Thyroid gland (tissue), 4 donors: ENCODE data around the gene FAM50B. TPM values are rescaled to one million over a fixed set of nuclear protein-coding genes. Genes with fewer than 3 reads are reported as not detected.

Experiments used
- DNase-seq, 2 donors: peaks; one replicate each; pipeline ENCODE4 v3.0.0-alpha.2; 2019
- H3K27ac ChIP-seq, 3 donors: fragments of 200-600 bp; sonication (generic); 1 replicate in 2 of 3; 2 replicates in 1 of 3; pipeline ENCODE4 v1.5.1; 2016 to 2019; ENCODE audit warnings: mild to moderate bottlenecking in 1 of 3, moderate library complexity in 1 of 3
- H3K27me3 ChIP-seq: fragments of 200-600 bp; sonication (generic); one replicate; pipeline ENCODE4 v1.5.1; 2019
- H3K36me3 ChIP-seq, 2 donors: fragments of 200-600 bp; sonication (generic); one replicate each; pipeline ENCODE4 v1.5.1; 2016 to 2019
- H3K4me1 ChIP-seq, 2 donors: fragments of 200-600 bp; sonication (generic); one replicate each; pipeline ENCODE4 v1.5.1; 2017 to 2019
- H3K4me3 ChIP-seq, 3 donors: fragments of 200-600 bp; sonication (generic); replicated peaks in 1 of 3; 1 replicate in 2 of 3; 2 replicates in 1 of 3; pipeline ENCODE4 v1.5.1; 2016; ENCODE audit warnings: mild to moderate bottlenecking in 1 of 3
- H3K9me3 ChIP-seq: fragments of 200-600 bp; sonication (generic); one replicate; pipeline ENCODE4 v1.5.1; 2017
- POLR2A ChIP-seq, 2 donors: fragments of 450-650 bp; IDR thresholded peaks; one replicate each; pipeline ENCODE4 v1.6.1; 2017; ENCODE audit warnings: antibody characterized with exemption in 2 of 2, mild to moderate bottlenecking in 2 of 2, moderate library complexity in 1 of 2
- WGBS, 2 donors: methylation state at CpG; one replicate each; pipeline ENCODE4 v1.1.5; 2017; 5-methylcytosine and 5-hydroxymethylcytosine counted together
- intact Hi-C: fragments of 100-400 bp; cut with DNase I; formaldehyde crosslinking; loops from one replicate; pipeline ENCODE4 v1.15.1; 2023
- total RNA-seq, 4 donors: library from RNA; depleted of rRNA; stranded (reverse); fragments of >200 nt; gene quantifications; one replicate each; pipeline ENCODE4 v1.2.3, GENCODE V29; 2016
- TF ChIP-seq, protein P1 (sequence below), 6 experiments: fragments of 200-600 bp in 3 of 6; fragments of 450-650 bp in 3 of 6; sonication (generic) in 3 of 6; IDR thresholded peaks; one replicate each; pipeline ENCODE4 v1.5.1; 2016 to 2019; ENCODE audit warnings: antibody characterized with exemption in 6 of 6, mild to moderate bottlenecking in 2 of 6, inconsistent platforms in 1 of 6, moderate library complexity in 1 of 6

Gene FAM50B
- total RNA-seq, result 10 to 100 TPM; 18.4 to 40.9 (median 20.3) TPM

- H3K9me3 ChIP-seq, result no peaks in the 10 kb centered on the region
- no peaks in the 10 kb centered on the region for H3K27me3 ChIP-seq
- H3K27ac ChIP-seq, result peak within 1 kb of the TSS; percentile 67 to 82 (median 68)
- peaks cover 18 to 25% of the 10 kb centered on the region in 2 donors for H3K4me1 ChIP-seq
- H3K36me3 ChIP-seq, result no peaks in the 10 kb centered on the region
- peak in 1 of 2 donors; percentile 92 for TF ChIP-seq POLR2A (IDR thresholded peaks at IDR 0.05)
- TF ChIP-seq, protein P1, sequence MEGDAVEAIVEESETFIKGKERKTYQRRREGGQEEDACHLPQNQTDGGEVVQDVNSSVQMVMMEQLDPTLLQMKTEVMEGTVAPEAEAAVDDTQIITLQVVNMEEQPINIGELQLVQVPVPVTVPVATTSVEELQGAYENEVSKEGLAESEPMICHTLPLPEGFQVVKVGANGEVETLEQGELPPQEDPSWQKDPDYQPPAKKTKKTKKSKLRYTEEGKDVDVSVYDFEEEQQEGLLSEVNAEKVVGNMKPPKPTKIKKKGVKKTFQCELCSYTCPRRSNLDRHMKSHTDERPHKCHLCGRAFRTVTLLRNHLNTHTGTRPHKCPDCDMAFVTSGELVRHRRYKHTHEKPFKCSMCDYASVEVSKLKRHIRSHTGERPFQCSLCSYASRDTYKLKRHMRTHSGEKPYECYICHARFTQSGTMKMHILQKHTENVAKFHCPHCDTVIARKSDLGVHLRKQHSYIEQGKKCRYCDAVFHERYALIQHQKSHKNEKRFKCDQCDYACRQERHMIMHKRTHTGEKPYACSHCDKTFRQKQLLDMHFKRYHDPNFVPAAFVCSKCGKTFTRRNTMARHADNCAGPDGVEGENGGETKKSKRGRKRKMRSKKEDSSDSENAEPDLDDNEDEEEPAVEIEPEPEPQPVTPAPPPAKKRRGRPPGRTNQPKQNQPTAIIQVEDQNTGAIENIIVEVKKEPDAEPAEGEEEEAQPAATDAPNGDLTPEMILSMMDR (IDR thresholded peaks at IDR 0.05), result peak; percentile 79 to 99 (median 90)
- H3K4me3 ChIP-seq, result peak within 1 kb of the TSS in 1 of 3 donors; percentile 16
- intact Hi-C loops, result no loop called here
- peak; percentile 93 to 95 for DNase-seq
- 43 to 67% methylated on average over 20 to 36 of the region's 49 CpGs for WGBS, 2 donors
These were observed at the start of gene FAM50B for GRCh38 chr6:3848925-3849605. Gene FAM50B, plus strand, starts transcription at chr6:3849373. Its CDS starts 439 bp downstream, at chr6:3849812.

DNA sequence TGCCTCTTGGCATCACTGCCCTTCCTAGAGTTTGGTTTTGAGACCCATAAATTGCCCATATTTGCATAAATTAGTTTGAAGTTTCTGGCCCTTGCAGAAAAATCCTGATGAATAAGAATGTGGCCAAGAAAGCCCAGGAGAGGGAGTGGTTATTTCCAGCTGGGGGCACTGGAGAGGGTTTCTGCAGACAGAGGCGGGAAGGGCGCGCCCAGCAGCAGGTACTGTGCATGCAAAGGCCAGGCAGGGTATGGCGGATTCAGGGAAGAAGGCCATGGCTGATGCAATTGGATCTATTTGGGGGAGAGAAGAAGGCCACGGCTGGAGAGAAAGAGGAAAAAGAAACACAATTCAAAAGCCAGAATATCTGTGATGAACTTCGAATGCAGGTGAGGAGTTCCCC lies 49.5 kb upstream of the FAM50B start:
- 96 to 97% methylated on average over 6 of the region's 6 CpGs for WGBS, 2 donors
- TF ChIP-seq, protein P1 (IDR thresholded peaks at IDR 0.05), result no peak
- no peak for TF ChIP-seq POLR2A (IDR thresholded peaks at IDR 0.05)
- H3K36me3 ChIP-seq, result no peaks in the 10 kb centered on the region
- no peak overlapping the region for H3K4me3 ChIP-seq
- DNase-seq, result peak in 1 of 2 donors; percentile 20
- intact Hi-C loops, result loop anchor here (5.0 kb wide), 1 partner anchor 47 kb away; the partner anchor contains the start of gene PXDC1
- peaks cover 33 to 70% of the 10 kb centered on the region in 2 donors for H3K4me1 ChIP-seq
- H3K27me3 ChIP-seq, result no peaks in the 10 kb centered on the region
- no peaks in the 10 kb centered on the region for H3K9me3 ChIP-seq
- peak overlapping the region in 2 of 3 donors; percentile 81 to 96 for H3K27ac ChIP-seq

DNA sequence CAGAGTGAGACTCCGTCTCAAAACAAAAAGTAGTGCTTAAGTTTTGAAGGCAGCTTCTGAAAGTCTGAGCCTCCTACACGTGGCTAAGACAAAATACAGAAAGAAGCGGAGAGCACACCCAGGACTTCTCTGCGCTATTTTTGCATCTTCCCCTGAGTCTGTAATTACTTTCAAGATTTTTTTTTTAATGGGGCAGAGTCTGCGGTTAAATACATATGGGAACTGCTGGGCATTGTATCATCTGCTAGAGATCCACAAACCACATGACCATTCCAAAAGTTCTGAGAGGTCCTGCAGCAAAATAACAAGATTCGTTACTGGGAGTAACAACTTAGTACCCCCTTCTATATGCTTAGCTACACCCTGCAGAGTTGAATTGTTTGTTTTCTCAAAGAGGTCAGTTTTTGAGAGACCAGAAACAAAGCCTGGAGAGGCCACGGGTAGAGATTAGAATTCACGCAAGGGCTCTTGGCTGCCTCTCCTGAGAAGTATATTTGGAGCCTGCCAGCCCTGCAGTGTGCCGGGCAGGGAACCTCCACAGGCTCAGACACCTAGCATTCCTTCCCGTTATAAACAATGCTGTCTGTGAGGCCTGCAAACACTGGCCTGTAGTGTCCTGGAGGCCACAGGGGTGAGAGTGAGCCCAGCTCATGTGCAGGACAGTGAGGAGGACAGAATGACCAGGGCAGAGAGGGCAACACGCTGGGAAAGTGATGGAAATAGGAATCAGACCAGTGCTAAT lies 48.2 kb upstream of the FAM50B start:
- peaks cover 33 to 70% of the 10 kb centered on the region in 2 donors for H3K4me1 ChIP-seq
- intact Hi-C loops, result loop anchor here (5.0 kb wide), 1 partner anchor 49 kb away; the partner anchor contains the start of gene PXDC1
- peak in 1 of 2 donors; percentile 23 for TF ChIP-seq POLR2A (IDR thresholded peaks at IDR 0.05)
- TF ChIP-seq, protein P1 (IDR thresholded peaks at IDR 0.05), result no peak
- no peaks in the 10 kb centered on the region for H3K27me3 ChIP-seq
- 41 to 52% methylated on average over 11 of the region's 11 CpGs for WGBS, 2 donors
- H3K9me3 ChIP-seq, result no peaks in the 10 kb centered on the region
- H3K36me3 ChIP-seq, result no peaks in the 10 kb centered on the region
- no peak overlapping the region for H3K4me3 ChIP-seq
- DNase-seq, result peak; percentile 58 to 65
- H3K27ac ChIP-seq, result peak overlapping the region; percentile 65 to 96 (median 81)

GRCh38 chr6:3801960-3802359 lies 47.2 kb upstream of the FAM50B start:
- Histone ChIP-seq H3K27me3 (no peaks in the 10 kb centered on the region), H3K36me3 (no peaks in the 10 kb centered on the region), H3K9me3 (no peaks in the 10 kb centered on the region), H3K4me1 (peaks cover 33 to 65% of the 10 kb centered on the region in 2 donors), H3K4me3 (no peak overlapping the region), H3K27ac (peak overlapping the region in 2 of 3 donors; percentile 91 to 96)
- 93 to 99% methylated on average over 5 of the region's 5 CpGs for WGBS, 2 donors
- no peak for DNase-seq
- TF ChIP-seq, protein P1 (IDR thresholded peaks at IDR 0.05), result no peak
- no peak for TF ChIP-seq POLR2A (IDR thresholded peaks at IDR 0.05)
- intact Hi-C loops, result loop anchor here (5.0 kb wide), 1 partner anchor 50 kb away; the partner anchor contains the start of gene PXDC1
